ENCODE data around the gene TIMM44.

GRCh38 chr19:7932930-7933300 is 10.6 kb downstream of the TIMM44 start:
- no peak for TF ChIP-seq CTCF (IDR thresholded peaks at IDR 0.05)
- no peak for TF ChIP-seq POLR2A (IDR thresholded peaks at IDR 0.05)
